Articular chondrocyte of knee joint (primary cell): ENCODE measurements around the gene ERH. TPM values are rescaled to one million over a fixed set of nuclear protein-coding genes. Genes with fewer than 3 reads are reported as not detected.

Source experiments
- total RNA-seq: library from RNA; depleted of rRNA; stranded (reverse); fragments of >200 nt; gene quantifications from 2 replicates; pipeline ENCODE4 v1.2.3, GENCODE V29; 2012

ERH gene
- 102 and 109 TPM in 2 replicates for total RNA-seq

DNA sequence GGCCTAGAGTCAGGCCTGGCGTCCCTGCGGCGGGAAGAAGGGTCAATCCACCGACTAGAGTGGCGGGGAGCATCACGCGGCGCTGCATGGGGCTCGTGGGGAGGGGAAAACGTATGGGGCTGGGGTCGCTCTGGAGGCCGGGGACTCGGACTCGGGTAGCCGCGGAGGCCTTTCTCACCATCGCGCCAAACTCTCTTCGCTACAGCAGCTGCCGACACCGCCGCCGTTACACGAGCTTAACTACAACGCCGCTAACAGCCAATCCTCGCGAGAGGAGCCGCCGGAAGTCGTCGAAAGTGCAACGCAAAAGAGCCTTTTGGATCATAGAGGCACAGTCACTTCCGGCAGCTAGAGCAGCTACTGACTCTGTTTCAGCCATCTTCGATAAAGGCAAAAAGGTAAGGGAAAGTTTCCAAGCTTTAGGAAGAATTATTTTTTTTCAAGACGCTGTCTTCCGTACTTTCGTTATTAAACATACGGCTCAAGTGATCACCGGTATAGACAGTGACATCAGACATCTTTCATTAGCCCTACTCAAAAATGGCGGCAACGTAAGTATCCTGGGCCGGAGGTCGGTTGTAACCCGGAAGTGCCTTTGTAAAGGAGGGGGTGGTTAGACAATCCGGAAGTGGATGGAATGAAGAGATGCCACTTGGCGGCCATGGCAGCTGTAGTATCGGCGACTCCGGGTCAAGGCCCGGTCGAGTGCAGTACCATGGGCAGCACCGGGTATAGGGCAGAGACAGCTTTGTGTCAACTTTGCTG, at the start of gene ERH, which contains the start of gene SLC39A9:
ERH (minus strand) TSS at position 247 of the 765 bp plus-strand sequence; CDS start at position 181, 66 bp downstream.
SLC39A9 (plus strand) TSS at position 640 of the 765 bp plus-strand sequence. CDS start 678 bp downstream, outside the sequence.

Other genes with a start within 250 kb of the ERH start
- gene DCAF5, start 245.2 kb downstream of the ERH start, total RNA-seq = 40.8 and 44.8 TPM in 2 replicates
- 20.0 and 22.1 TPM in 2 replicates for gene EXD2, start 206.8 kb downstream of the ERH start, total RNA-seq
- gene GALNT16, start 138.1 kb downstream of the ERH start, total RNA-seq = 7.0 and 16.6 TPM in 2 replicates
- 112 and 114 TPM in 2 replicates for gene SLC39A9, start 393 bp upstream of the ERH start, total RNA-seq
- under 0.01 TPM in 2 replicates for gene PLEKHD1, start 86.4 kb upstream of the ERH start, total RNA-seq
- gene CCDC177, start 176.6 kb upstream of the ERH start, total RNA-seq = under 0.01 TPM in 1 of 2 replicates, not detected in the other
- gene SUSD6, start 213.3 kb upstream of the ERH start, total RNA-seq = 18.0 and 20.6 TPM in 2 replicates